Measurements from ENCODE around the gene ASCC1. TPM values are rescaled to one million over a fixed set of nuclear protein-coding genes. Genes with fewer than 3 reads are reported as not detected.

Gene ASCC1
- total RNA-seq, 1 experiment from 2014 or later = 39.4 TPM

DNA sequence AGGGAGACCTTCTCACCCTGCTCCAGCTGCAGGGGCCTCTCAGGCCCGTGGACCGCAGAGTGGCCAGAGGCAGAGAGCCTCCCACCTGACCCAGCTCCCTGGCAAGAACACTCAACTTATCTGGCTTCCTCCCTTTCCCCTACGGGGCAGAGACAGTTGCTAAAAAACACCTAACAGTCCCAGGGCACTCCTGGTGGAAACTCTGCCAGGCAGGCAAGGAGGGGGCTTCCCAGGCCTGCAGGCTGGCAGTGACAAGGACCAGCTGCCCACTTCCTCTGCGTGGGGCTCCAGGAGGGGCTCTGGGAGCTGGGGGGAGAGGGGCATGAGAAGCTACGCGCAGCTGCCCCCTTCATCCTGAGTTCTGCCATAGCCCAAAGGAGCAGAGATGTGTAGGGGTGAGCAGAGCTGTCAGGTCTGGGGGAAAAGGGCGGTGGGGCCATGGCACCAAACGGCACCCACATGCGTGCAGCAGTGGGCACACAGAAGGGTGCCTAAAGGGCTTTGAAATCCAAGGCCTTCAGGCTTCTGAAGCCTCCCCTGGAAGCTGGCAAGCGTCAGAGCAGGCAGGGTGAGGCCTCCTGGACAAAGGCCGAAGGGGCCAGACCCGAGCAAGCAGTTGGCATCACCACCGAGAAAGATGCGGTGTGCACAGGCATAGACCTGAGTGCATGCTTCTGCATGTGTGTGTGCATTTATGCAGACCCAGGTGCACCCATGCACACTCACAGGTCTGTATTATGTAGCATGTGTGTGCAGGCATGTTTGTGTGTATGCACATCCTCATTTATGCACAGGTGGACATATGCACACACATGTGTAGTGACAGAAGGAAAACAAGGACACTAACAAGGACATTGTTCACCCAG lies 142.1 kb downstream of the ASCC1 start:
- Histone ChIP-seq H3K27me3 (replicated peaks) (no peaks in the 10 kb centered on the region), H3K4me1 (replicated peaks) (no peaks in the 10 kb centered on the region), H3K27ac (no peak overlapping the region), H3K9me3 (replicated peaks) (no peaks in the 10 kb centered on the region), H3K4me3 (no peak overlapping the region), H3K36me3 (no peaks in the 10 kb centered on the region)
- DNase-seq (ENCODE audit: low read depth in 1 of 2, low spot score in 2 of 2) = no peak

DNA sequence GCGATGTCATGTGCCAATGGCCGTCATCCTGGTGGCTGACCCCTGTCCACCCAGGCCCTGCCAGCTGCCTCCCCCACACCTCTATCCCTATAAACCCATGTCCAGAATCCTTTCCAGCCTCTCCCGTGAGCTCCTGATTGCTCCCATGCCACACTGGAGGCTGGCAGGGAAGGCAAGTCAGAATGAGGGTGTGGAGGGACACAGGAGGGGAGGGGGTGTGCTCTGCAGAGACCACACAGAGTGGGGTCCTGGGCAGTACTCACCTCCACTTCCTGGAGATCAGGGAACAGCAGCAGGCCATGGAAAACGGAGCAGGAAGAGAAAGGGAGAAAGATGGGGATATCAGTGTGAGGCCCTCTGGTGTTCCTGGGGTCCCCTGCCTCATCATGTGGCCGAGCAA lies 143.4 kb downstream of the ASCC1 start:
- DNase-seq (ENCODE audit: low read depth in 1 of 2, low spot score in 2 of 2) = no peak
- H3K36me3 ChIP-seq = no peaks in the 10 kb centered on the region
- no peaks in the 10 kb centered on the region for H3K27me3 ChIP-seq (replicated peaks)
- H3K27ac ChIP-seq = no peak overlapping the region
- H3K4me1 ChIP-seq (replicated peaks) = no peaks in the 10 kb centered on the region
- no peak overlapping the region for H3K4me3 ChIP-seq
- no peaks in the 10 kb centered on the region for H3K9me3 ChIP-seq (replicated peaks)

DNA sequence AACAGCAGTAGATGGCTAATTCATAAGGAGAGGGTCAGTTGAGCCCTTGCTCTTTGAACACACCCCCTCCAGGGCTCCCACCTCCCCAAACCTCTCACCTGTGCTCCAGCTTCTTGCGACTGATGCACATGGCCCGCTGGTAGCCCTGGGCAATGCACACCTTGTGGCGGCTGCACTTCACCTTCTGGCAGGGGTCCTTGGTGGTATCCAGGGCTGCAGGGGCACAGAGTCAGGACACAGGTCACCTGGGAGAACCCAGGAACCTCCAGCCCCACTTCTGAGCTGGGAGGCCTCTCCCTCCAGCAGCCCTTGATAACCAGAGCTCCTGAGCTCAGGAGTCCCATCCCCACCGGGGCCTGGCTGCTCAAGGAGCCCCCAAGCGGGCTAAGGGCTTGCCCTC lies 144.0 kb downstream of the ASCC1 start:
- no peak overlapping the region for H3K27ac ChIP-seq

DNA sequence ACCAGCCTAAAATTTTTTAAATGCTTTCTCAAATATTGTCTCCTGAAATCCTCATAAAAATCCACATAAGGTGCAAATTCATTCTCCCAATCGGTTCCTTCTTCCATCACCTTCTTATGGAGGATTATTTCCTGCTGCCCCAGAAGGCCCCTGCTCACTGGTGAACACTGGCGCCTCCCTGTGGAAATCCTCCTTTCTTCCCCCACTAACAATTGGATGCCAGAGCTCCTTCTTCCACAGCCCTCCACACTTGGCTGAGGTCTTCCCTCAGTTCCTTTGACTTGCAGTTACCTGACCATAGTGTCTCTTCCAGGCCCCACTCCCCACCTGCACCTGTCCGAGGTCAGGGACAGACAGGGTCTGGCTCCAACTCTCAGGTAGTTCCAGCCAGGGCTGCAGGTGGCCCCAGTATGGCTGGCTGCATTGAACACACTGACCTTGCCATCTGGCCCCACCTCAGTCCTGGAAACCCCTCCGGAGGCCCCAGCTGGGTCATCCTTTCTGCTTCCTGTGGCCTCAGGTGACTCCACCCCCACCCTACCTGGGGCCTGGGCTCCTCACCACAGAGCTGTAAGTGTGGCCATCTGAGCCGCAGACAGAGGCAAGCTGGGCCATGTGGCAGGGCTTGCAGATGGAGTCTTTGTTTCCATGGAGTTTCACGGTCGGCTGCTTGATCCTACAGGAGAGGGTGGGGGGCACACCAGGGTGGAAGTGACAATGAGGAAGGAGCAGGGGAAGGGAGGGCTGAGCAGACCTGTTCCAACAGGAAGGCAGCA lies 146.1 kb downstream of the ASCC1 start:
- no peaks in the 10 kb centered on the region for H3K9me3 ChIP-seq (replicated peaks)
- H3K4me3 ChIP-seq = no peak overlapping the region
- no peaks in the 10 kb centered on the region for H3K36me3 ChIP-seq
- DNase-seq (ENCODE audit: low read depth in 1 of 2, low spot score in 2 of 2) = no peak
- no peak overlapping the region for H3K27ac ChIP-seq
- no peaks in the 10 kb centered on the region for H3K27me3 ChIP-seq (replicated peaks)
- no peaks in the 10 kb centered on the region for H3K4me1 ChIP-seq (replicated peaks)

More for the DNA sequence above, 144.0 kb downstream of the ASCC1 start:
- H3K4me1 ChIP-seq (replicated peaks) = no peaks in the 10 kb centered on the region
- no peaks in the 10 kb centered on the region for H3K27me3 ChIP-seq (replicated peaks)
- H3K36me3 ChIP-seq = no peaks in the 10 kb centered on the region
- no peak for DNase-seq (ENCODE audit: low read depth in 1 of 2, low spot score in 2 of 2)
- H3K4me3 ChIP-seq = no peak overlapping the region
- no peaks in the 10 kb centered on the region for H3K9me3 ChIP-seq (replicated peaks)

DNA sequence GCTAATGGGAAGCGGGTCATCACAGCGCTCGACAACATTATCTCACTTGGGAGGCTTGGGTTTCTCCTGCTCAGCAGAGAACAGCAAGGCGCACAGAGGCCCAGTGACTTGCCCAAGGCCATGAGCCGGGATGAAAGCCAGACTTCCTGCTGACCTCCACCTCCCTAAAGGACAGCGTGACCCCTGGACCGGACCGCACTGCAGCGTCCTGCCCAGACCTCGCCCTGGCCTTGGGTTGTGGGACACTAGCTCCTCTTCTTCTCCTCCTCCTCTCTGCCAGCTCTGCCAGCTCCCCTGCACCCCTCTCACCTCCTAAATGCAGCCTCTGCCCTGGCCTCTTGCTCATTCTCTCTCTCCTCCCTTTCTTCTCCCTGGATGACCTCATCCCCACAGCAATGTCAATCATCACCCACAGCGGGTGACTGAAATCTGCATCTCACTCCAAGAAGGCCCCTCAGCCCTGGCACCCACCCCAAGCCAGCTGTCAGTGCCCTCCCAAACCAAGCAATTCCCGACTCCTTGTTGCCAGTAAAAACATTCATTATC lies 147.1 kb downstream of the ASCC1 start:
- H3K27me3 ChIP-seq (replicated peaks) = no peaks in the 10 kb centered on the region
- no peak for DNase-seq (ENCODE audit: low read depth in 1 of 2, low spot score in 2 of 2)

DNA sequence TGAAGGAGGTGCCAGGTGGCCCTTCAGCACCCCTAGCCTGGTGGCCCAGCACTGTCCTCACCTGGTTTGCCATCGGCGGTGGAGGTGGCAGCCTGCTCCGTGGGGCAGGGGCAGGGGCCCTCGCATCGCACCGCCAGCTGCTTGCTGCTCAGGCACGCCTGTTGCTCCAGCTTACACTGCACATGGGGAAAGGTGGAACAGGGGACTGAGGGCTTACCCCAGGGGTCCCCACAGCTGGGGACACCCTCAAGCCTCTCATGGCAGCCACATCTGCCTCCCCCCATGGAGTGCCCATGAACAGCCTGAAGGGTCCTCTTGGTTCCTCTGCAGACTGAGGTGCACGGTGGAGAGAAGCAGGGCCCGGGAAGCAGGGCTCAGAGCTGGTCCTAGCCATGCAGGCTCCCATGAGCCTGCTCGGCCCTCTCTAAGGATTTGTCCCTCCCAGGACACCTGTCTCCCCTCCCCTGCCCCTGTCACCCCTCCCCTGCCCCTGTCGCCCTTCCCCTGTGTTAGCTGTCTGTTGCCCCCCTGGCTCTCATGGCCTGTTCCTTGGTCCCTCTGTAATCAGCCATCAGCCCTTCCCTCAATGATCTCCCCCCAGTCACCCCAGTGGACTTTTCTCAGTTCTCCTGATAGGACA lies 147.8 kb downstream of the ASCC1 start:
- no peaks in the 10 kb centered on the region for H3K4me1 ChIP-seq (replicated peaks)
- H3K9me3 ChIP-seq (replicated peaks) = no peaks in the 10 kb centered on the region

More for the DNA sequence above, 147.1 kb downstream of the ASCC1 start:
- H3K4me3 ChIP-seq = no peak overlapping the region
- H3K27ac ChIP-seq = no peak overlapping the region
- H3K36me3 ChIP-seq = no peaks in the 10 kb centered on the region
- no peaks in the 10 kb centered on the region for H3K9me3 ChIP-seq (replicated peaks)
- no peaks in the 10 kb centered on the region for H3K4me1 ChIP-seq (replicated peaks)

DNA sequence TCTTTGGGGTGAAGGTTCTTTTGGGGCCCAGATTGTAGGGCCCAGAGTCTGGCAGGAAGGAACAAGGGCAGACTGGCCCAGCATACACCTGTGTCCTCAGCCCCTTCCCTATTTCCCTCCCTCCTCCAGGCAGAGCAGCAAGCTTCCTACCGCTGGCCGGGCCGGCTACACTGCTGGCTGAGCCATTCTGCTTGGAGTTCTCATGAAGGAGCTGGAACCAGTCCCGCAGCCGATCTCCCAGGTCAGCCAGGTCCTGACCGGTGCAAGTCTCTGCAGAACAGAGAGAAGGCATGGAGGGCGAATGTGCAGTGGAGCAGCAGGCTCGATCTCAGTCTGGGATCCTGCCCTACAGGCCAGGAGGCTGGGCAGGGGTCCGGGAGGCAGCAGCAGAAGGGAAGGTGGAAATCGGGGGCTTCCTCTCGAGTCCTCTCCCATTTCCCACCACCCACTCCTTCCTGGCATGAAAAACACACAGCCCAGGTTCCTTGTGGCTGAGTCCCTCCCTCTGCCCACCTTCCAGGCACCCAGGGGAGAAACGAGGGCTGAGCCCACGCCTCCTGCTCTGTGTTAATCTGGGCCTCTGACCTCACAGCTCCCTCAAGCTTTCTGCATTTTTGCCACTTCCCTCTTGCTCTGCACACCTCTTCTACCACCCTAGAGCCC lies 148.5 kb downstream of the ASCC1 start:
- no peak overlapping the region for H3K4me3 ChIP-seq
- H3K4me1 ChIP-seq (replicated peaks) = peaks cover under 1% of the 10 kb centered on the region
- H3K27ac ChIP-seq = no peak overlapping the region
- H3K9me3 ChIP-seq (replicated peaks) = no peaks in the 10 kb centered on the region
- no peaks in the 10 kb centered on the region for H3K27me3 ChIP-seq (replicated peaks)
- DNase-seq (ENCODE audit: low read depth in 1 of 2, low spot score in 2 of 2) = no peak
- no peaks in the 10 kb centered on the region for H3K36me3 ChIP-seq

More for the DNA sequence above, 147.8 kb downstream of the ASCC1 start:
- no peaks in the 10 kb centered on the region for H3K36me3 ChIP-seq
- no peak overlapping the region for H3K27ac ChIP-seq
- no peak overlapping the region for H3K4me3 ChIP-seq
- no peaks in the 10 kb centered on the region for H3K27me3 ChIP-seq (replicated peaks)
- no peak for DNase-seq (ENCODE audit: low read depth in 1 of 2, low spot score in 2 of 2)

DNA sequence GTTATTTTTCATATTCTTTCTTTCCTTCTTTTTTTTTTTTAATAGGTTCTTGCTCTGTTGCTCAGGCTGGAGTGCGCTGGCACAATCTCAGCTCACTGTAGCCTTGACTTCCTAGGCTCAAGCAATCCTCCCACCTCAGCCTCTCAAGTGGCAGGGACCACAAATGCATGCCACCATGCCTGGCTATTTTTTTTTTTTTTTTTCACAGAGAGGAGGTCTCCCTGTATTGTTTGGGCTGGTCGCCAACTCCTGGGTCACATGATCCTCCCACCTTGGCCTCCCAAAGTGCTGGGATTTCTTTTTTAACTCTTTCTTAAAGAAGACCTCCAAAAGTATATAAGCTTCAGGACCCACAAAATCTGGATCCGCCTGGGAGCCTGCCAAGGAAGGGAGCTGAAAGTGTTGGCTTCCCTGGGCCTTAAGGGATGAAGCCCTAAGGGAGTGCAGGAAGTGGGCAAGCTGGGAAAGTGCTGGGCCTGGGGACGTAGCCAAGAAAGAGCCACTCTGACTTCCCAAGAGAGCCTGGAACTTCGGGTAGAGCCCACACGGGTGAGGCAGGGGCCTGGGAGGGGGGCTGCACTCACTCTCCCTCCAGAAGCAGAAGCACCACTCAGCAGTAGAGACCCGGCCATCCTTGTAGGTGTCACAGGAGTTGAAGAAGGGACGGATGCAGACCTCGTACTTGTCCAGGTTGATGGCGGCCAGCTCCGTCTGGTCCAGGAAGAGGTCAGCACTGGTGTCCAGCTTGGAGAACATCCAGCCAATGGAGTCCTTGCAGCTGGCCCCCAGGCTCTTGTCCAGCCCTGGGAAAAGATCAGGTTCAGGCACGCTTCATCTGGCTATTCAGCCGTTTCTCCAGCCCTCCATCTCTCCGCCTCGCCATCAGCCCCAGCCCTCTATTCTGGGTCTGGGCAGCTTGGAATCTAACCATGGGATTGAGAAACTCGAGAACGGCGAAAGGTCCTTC lies 149.5 kb downstream of the ASCC1 start:
- H3K4me3 ChIP-seq = no peak overlapping the region
- no peak for DNase-seq (ENCODE audit: low read depth in 1 of 2, low spot score in 2 of 2)
- H3K36me3 ChIP-seq = no peaks in the 10 kb centered on the region
- no peaks in the 10 kb centered on the region for H3K9me3 ChIP-seq (replicated peaks)
- no peaks in the 10 kb centered on the region for H3K27me3 ChIP-seq (replicated peaks)
- peaks cover 10% of the 10 kb centered on the region for H3K4me1 ChIP-seq (replicated peaks)
- no peak overlapping the region for H3K27ac ChIP-seq

DNA sequence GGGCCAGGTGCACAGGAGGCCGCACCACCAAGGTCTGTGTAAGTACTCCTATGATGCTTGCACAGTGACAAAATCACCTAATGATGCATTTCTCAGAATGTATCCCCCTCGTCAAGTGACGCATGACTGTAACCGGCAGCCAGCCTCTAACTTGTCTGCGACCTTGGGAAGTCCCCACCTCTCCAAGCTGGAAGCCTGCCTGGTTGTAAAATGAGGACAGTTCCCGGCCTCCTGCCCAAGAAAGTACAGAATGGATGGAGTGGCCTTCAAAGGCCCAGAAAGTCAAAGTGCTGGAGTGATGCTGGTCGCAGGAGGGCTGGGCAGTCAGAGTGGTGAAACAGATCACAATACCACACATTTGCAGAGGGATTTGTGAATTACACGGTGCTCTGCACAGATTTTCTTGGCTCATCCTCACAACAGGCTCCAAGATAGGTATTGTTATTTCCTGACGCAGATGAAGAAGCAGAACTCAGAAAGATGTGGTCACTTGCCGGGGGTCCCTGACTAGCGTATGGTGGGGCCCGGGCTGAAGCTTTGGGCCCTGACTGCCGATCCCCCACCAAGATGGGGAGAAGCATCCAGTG lies 150.5 kb downstream of the ASCC1 start:
- Histone ChIP-seq H3K9me3 (replicated peaks) (no peaks in the 10 kb centered on the region), H3K4me3 (no peak overlapping the region), H3K27me3 (replicated peaks) (no peaks in the 10 kb centered on the region), H3K27ac (no peak overlapping the region), H3K36me3 (no peaks in the 10 kb centered on the region), H3K4me1 (replicated peaks) (peaks cover 10% of the 10 kb centered on the region)
- no peak for DNase-seq (ENCODE audit: low read depth in 1 of 2, low spot score in 2 of 2)

DNA sequence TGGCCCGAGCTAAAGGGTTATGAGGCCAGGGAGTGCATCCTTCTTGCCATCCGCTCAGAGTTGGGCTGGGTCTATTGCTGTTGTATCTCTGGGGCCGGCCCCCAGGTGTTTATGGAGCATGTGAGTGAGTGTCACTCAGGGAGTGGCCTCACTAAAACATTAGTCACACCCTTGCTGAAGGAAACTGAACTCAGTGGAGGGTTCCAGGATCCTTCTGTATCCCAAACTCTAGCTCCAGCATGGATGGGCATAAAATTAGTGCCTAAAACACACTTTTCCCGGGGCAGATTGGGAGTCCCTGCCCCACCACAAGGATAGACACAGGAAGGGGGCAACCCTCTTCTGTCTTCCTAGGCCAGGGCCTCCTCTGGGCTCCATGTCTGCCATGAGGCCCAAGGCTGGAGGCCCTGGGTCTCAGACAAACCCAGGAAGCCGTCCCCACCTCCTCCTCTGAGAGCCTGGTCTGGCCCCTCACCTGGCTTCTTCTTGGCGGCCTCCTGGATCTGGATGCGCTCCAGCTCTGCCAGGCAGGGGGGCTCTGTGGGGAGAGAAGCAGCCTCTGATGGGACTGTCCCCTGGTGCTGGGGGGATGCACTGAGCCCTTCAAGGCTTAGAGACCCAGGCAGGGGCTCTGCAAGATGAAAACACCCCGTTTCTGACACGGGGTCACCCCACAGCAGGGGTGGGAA lies 152.2 kb downstream of the ASCC1 start:
- DNase-seq (ENCODE audit: low read depth in 1 of 2, low spot score in 2 of 2) = no peak
- no peaks in the 10 kb centered on the region for H3K9me3 ChIP-seq (replicated peaks)
- no peaks in the 10 kb centered on the region for H3K27me3 ChIP-seq (replicated peaks)
- H3K36me3 ChIP-seq = no peaks in the 10 kb centered on the region
- H3K27ac ChIP-seq = no peak overlapping the region
- H3K4me1 ChIP-seq (replicated peaks) = peaks cover 10% of the 10 kb centered on the region
- no peak overlapping the region for H3K4me3 ChIP-seq

DNA sequence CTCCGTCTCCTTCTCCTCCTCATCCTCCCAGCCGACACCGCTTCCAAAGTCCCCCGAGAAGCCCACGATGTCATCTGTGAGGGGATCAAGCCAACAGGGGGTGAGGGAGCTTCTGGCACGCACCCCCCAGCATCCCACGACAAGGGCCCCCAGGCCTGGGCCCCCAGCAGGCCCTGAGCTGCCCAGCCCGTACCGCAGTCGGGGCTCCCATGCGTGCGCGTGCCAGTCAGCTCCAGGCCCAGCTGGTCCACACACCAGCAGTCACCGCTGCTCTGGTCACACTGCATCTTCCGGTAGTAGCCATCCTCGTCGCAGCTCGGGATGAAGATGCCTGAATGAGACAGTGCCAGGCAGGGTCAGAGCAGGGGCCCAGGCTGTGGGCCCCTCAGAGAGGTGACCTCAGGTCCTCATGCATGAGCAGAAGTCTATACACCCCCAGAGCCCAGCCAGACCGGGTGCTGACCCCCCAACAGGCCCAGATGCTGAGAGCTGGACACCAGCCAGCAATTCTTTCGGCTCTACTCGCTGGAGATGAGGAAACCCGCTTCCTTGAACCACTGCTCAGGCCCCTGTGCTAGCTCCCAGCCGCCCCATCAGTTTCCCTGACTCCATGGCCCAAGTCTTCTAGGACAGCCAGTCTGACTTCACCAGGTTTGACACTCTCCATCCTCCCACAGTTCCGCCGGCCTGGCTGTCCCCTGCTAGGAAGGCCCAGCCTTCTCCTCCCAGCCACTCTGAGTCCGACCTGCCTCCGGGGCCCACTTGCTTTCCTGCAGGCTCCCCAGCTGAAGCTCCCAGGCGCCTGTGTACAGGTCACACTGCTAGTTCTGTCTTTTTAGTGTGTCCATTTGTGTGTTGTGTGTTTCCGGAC lies 153.0 kb downstream of the ASCC1 start:
- no peak for DNase-seq (ENCODE audit: low read depth in 1 of 2, low spot score in 2 of 2)
- Histone ChIP-seq H3K27me3 (replicated peaks) (no peaks in the 10 kb centered on the region), H3K36me3 (no peaks in the 10 kb centered on the region), H3K9me3 (replicated peaks) (no peaks in the 10 kb centered on the region), H3K4me1 (replicated peaks) (peaks cover 10% of the 10 kb centered on the region), H3K4me3 (no peak overlapping the region), H3K27ac (no peak overlapping the region)

Measured in SJSA1 (cell line).